GM19467 (cell line): ENCODE results near the gene DNM2.

ENCODE experiments used
- ATAC-seq: cut with Tn5 transposase; IDR thresholded peaks from one replicate; pipeline ENCODE4 v1.9.1; 2021; ENCODE audit warnings: mild to moderate bottlenecking, moderate library complexity; ENCODE audit not compliant: unreplicated experiment

The DNM2 gene

GRCh38 chr19:10811391-10812111 lies 93.7 kb downstream of the DNM2 start:
- ATAC-seq: no peak

- no peak for ATAC-seq
These were observed 94.3 kb downstream of the DNM2 start for GRCh38 chr19:10812196-10812595.

- no peak for ATAC-seq
These were observed 95.1 kb downstream of the DNM2 start for GRCh38 chr19:10812902-10813404.

GRCh38 chr19:10815007-10815536 lies 97.2 kb downstream of the DNM2 start:
- no peak for ATAC-seq

- no peak for ATAC-seq
These were observed 98.2 kb downstream of the DNM2 start for GRCh38 chr19:10815969-10816644.

- no peak for ATAC-seq
These were observed 98.8 kb downstream of the DNM2 start for GRCh38 chr19:10816691-10817090.

- ATAC-seq: no peak
These were observed 99.6 kb downstream of the DNM2 start for GRCh38 chr19:10817291-10818038.

GRCh38 chr19:10818301-10819123 lies 100.6 kb downstream of the DNM2 start:
- no peak for ATAC-seq

GRCh38 chr19:10819124-10820060 lies 101.5 kb downstream of the DNM2 start:
- no peak for ATAC-seq

- ATAC-seq: no peak
These were observed 102.3 kb downstream of the DNM2 start for GRCh38 chr19:10820173-10820572.

GRCh38 chr19:10823690-10824089 lies 105.8 kb downstream of the DNM2 start:
- no peak for ATAC-seq

GRCh38 chr19:10826231-10826630 lies 108.4 kb downstream of the DNM2 start:
- no peak for ATAC-seq

GRCh38 chr19:10826846-10827245 lies 109.0 kb downstream of the DNM2 start:
- no peak for ATAC-seq

- ATAC-seq: no peak
These were observed 111.3 kb downstream of the DNM2 start for GRCh38 chr19:10828981-10829821.

- ATAC-seq: no peak
These were observed 112.1 kb downstream of the DNM2 start for GRCh38 chr19:10829967-10830366.

- no peak for ATAC-seq
These were observed 112.5 kb downstream of the DNM2 start for GRCh38 chr19:10830370-10830769.

- ATAC-seq: no peak
These were observed 113.3 kb downstream of the DNM2 start for GRCh38 chr19:10830931-10831779.
